Panc1 (cell line): ENCODE measurements around the gene EPHB1.

Experiments used
- CTCF ChIP-seq: fragments of 450-650 bp; IDR thresholded peaks from 2 replicates; pipeline ENCODE4 v1.5.1; 2017; ENCODE audit warnings: mild to moderate bottlenecking
- POLR2AphosphoS5 ChIP-seq: IDR thresholded peaks from 2 replicates; pipeline ENCODE4 v1.6.1; 2012; ENCODE audit warnings: mild to moderate bottlenecking, low read depth, low read length, moderate library complexity
- REST ChIP-seq, 2 experiments: IDR thresholded peaks; 2 replicates each; pipeline ENCODE4 v1.6.1; 2011 to 2012; ENCODE audit warnings: low read depth in 2 of 2, control low read depth in 1 of 2, low read length in 1 of 2, mild to moderate bottlenecking in 1 of 2, moderate library complexity in 1 of 2; ENCODE audit not compliant: insufficient read depth in 1 of 2
- SIN3A ChIP-seq: IDR thresholded peaks from 2 replicates; pipeline ENCODE4 v1.6.1; 2012; ENCODE audit warnings: low read depth, mild to moderate bottlenecking, low read length, moderate library complexity, borderline replicate concordance; ENCODE audit not compliant: insufficient read depth

DNA sequence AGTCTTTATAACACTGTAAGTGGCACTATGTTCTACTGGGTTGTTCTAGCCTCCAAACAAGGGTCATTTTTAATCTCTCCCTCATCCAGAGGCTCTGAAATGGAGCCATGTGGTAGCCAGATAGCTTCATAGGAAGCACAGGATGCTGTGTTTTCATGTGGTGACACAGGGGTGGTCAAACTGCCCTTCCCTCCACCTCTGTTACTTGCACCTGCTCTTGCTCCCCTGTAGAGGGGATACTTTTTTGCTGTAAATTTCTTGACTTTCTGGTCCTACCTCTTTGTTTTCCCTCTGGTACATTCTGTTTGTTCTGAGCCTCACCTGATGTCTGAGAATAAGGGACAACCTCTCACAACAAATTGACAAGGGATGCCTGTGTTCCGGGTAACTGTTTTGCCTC lies 76.8 kb downstream of the EPHB1 start:
- TF ChIP-seq CTCF (no peak), REST (IDR thresholded peaks at IDR 0.05; ENCODE audit: insufficient read depth in 1 of 2, low read depth in 2 of 2, low read length in 1 of 2) (no peak), POLR2AphosphoS5 (no peak), SIN3A (no peak)
